H9 (cell line): Measurements from ENCODE around the gene NDUFC2. TPM values are rescaled to one million over a fixed set of nuclear protein-coding genes. Genes with fewer than 3 reads are reported as not detected.

ENCODE experiments used
- DNase-seq: peaks from one replicate; pipeline ENCODE4 v3.0.0-alpha.2; 2017
- H2AFZ ChIP-seq: one replicate; pipeline ENCODE4 v1.6.1; 2013; ENCODE audit warnings: mild to moderate bottlenecking, low read length, control low read depth, moderate library complexity
- H2AK5ac ChIP-seq: 2 replicates; pipeline ENCODE4 v1.6.1; 2013; ENCODE audit warnings: low read length, control low read depth, mixed read lengths; ENCODE audit not compliant: insufficient read length
- H2BK120ac ChIP-seq: one replicate; pipeline ENCODE4 v1.6.1; 2013; ENCODE audit warnings: low read depth, mild to moderate bottlenecking, low read length, control low read depth, inconsistent platforms; ENCODE audit not compliant: poor library complexity, severe bottlenecking
- H2BK12ac ChIP-seq: 2 replicates; pipeline ENCODE4 v1.6.1; 2013; ENCODE audit warnings: low read length, control low read depth, mixed read lengths, low read depth; ENCODE audit not compliant: insufficient read length
- H2BK15ac ChIP-seq: 2 replicates; pipeline ENCODE4 v1.6.1; 2013; ENCODE audit warnings: low read depth, low read length, control low read depth
- H2BK20ac ChIP-seq: one replicate; pipeline ENCODE4 v1.6.1; 2013; ENCODE audit warnings: low read depth, mild to moderate bottlenecking, low read length, control low read depth, inconsistent platforms; ENCODE audit not compliant: poor library complexity, severe bottlenecking
- H2BK5ac ChIP-seq: 2 replicates; pipeline ENCODE4 v1.6.1; 2013; ENCODE audit warnings: low read length, control low read depth, mixed read lengths; ENCODE audit not compliant: insufficient read length
- H3K14ac ChIP-seq: 2 replicates; pipeline ENCODE4 v1.6.1; 2013; ENCODE audit warnings: low read length, control low read depth; ENCODE audit not compliant: insufficient read depth
- H3K18ac ChIP-seq: 2 replicates; pipeline ENCODE4 v1.6.1; 2013; ENCODE audit warnings: low read depth, mild to moderate bottlenecking, mixed read lengths, low read length, control low read depth; ENCODE audit not compliant: insufficient read length
- H3K23ac ChIP-seq: 2 replicates; pipeline ENCODE4 v1.6.1; 2013; ENCODE audit warnings: low read length, control low read depth, mixed read lengths, low read depth; ENCODE audit not compliant: insufficient read length
- H3K23me2 ChIP-seq: 2 replicates; pipeline ENCODE4 v1.6.1; 2013; ENCODE audit warnings: low read depth, mild to moderate bottlenecking, mixed read lengths, low read length, control low read depth; ENCODE audit not compliant: insufficient read length, poor library complexity, severe bottlenecking
- H3K27ac ChIP-seq: 2 replicates; pipeline ENCODE4 v1.5.1; 2013; ENCODE audit warnings: low read length, control low read depth, mixed read lengths, low read depth; ENCODE audit not compliant: insufficient read length
- H3K27me3 ChIP-seq: 2 replicates; pipeline ENCODE4 v1.6.1; 2013; ENCODE audit warnings: low read length, control low read depth, inconsistent platforms; ENCODE audit not compliant: insufficient read depth
- H3K4ac ChIP-seq: 2 replicates; pipeline ENCODE4 v1.6.1; 2013; ENCODE audit warnings: low read depth, mild to moderate bottlenecking, control low read depth, inconsistent platforms, low read length, moderate library complexity
- H3K4me1 ChIP-seq: 2 replicates; pipeline ENCODE4 v1.6.1; 2013; ENCODE audit warnings: low read length, control low read depth, inconsistent platforms; ENCODE audit not compliant: insufficient read depth
- H3K4me2 ChIP-seq: 2 replicates; pipeline ENCODE4 v1.6.1; 2013; ENCODE audit warnings: low read length, control low read depth, mixed read lengths; ENCODE audit not compliant: insufficient read length, insufficient read depth
- H3K56ac ChIP-seq: 2 replicates; pipeline ENCODE4 v1.6.1; 2013; ENCODE audit warnings: low read depth, mild to moderate bottlenecking, mixed read lengths, low read length, control low read depth; ENCODE audit not compliant: insufficient read length
- H3K79me1 ChIP-seq: 2 replicates; pipeline ENCODE4 v1.6.1; 2013; ENCODE audit warnings: low read depth, mild to moderate bottlenecking, moderate library complexity, low read length, control low read depth, inconsistent platforms; ENCODE audit not compliant: insufficient read depth, poor library complexity, severe bottlenecking
- H3K79me2 ChIP-seq: 2 replicates; pipeline ENCODE4 v1.6.1; 2013; ENCODE audit warnings: low read length, control low read depth, inconsistent platforms; ENCODE audit not compliant: insufficient read depth
- H3K9ac ChIP-seq: 2 replicates; pipeline ENCODE4 v1.6.1; 2013; ENCODE audit warnings: low read length, control low read depth, mixed read lengths; ENCODE audit not compliant: insufficient read length; ENCODE audit errors: extremely low read depth
- H3K9me3 ChIP-seq: one replicate; pipeline ENCODE4 v1.6.1; 2013; ENCODE audit warnings: low read depth, low read length, inconsistent platforms; ENCODE audit not compliant: control insufficient read depth
- H3T11ph ChIP-seq: one replicate; pipeline ENCODE4 v1.6.1; 2013; ENCODE audit warnings: mild to moderate bottlenecking, low read length, control low read depth, inconsistent platforms
- H4K20me1 ChIP-seq: one replicate; pipeline ENCODE4 v1.6.1; 2013; ENCODE audit not compliant: control insufficient read depth, insufficient read length, insufficient read depth
- H4K5ac ChIP-seq: 2 replicates; pipeline ENCODE4 v1.6.1; 2013; ENCODE audit warnings: low read depth, mild to moderate bottlenecking, mixed read lengths, low read length, control low read depth; ENCODE audit not compliant: insufficient read length
- H4K8ac ChIP-seq: replicated peaks from 2 replicates; pipeline ENCODE4 v1.6.1; 2013; ENCODE audit warnings: low read length, control low read depth, mixed read lengths, low read depth; ENCODE audit not compliant: insufficient read length
- H4K91ac ChIP-seq: 2 replicates; pipeline ENCODE4 v1.6.1; 2013; ENCODE audit warnings: low read depth, mild to moderate bottlenecking, moderate library complexity, mixed read lengths, low read length, control low read depth; ENCODE audit not compliant: insufficient read length
- H3K27ac Mint-ChIP-seq, 3 experiments: 2 replicates in 2 of 3; 3 replicates in 1 of 3; pipeline ENCODE4 v1.8.0; 2020 to 2021; ENCODE audit warnings: mixed read lengths in 3 of 3, mild to moderate bottlenecking in 1 of 3, moderate library complexity in 1 of 3
- H3K27me3 Mint-ChIP-seq: 2 replicates; pipeline ENCODE4 v1.8.0; 2021; ENCODE audit warnings: low read depth, mild to moderate bottlenecking, moderate library complexity, mixed read lengths
- H3K36me3 Mint-ChIP-seq, 3 experiments: 2 replicates in 2 of 3; 3 replicates in 1 of 3; pipeline ENCODE4 v1.8.0; 2020 to 2021; ENCODE audit warnings: low read depth in 3 of 3, mixed read lengths in 3 of 3; ENCODE audit not compliant: insufficient read depth in 1 of 3
- H3K4me1 Mint-ChIP-seq, 2 experiments: 2 replicates each; pipeline ENCODE4 v1.8.0; 2020; ENCODE audit warnings: mixed read lengths in 2 of 2
- H3K4me3 Mint-ChIP-seq, 2 experiments: 2 replicates in 1 of 2; 3 replicates in 1 of 2; pipeline ENCODE4 v1.8.0; 2020 to 2021; ENCODE audit warnings: mild to moderate bottlenecking in 2 of 2, mixed read lengths in 2 of 2, moderate library complexity in 1 of 2
- H3K9me3 Mint-ChIP-seq, 2 experiments: 2 replicates in 1 of 2; 3 replicates in 1 of 2; pipeline ENCODE4 v1.8.0; 2020; ENCODE audit warnings: mild to moderate bottlenecking in 2 of 2, mixed read lengths in 2 of 2, moderate library complexity in 1 of 2
- CTCF ChIP-seq: fragments of 200-600 bp; sonication (generic); conservative IDR thresholded peaks from 3 replicates; pipeline ENCODE4 v1.8.0; 2021; ENCODE audit warnings: antibody characterized with exemption, mild to moderate bottlenecking
- total RNA-seq: library from RNA; stranded (reverse); gene quantifications from 2 replicates; pipeline ENCODE4 v1.2.1, GENCODE V29; 2021

NDUFC2 gene
- total RNA-seq, 1 experiment from 2014 or later = 247 TPM

- Histone ChIP-seq H2BK12ac (no peak overlapping the region), H3K4me2 (no peak overlapping the region), H3K9me3 (no peaks in the 10 kb centered on the region), H2AFZ (no peak overlapping the region), H3T11ph (no peak overlapping the region), H3K27ac (no peak overlapping the region), H4K91ac (no peak overlapping the region), H3K9ac (no peak overlapping the region), H3K18ac (no peak overlapping the region), H3K79me2 (no peaks in the 10 kb centered on the region), H2BK5ac (no peak overlapping the region), H3K23ac (no peak overlapping the region), H4K8ac (no peak overlapping the region), H3K56ac (no peak overlapping the region), H3K27me3 (no peaks in the 10 kb centered on the region), H3K4ac (no peak overlapping the region), H3K4me1 (no peaks in the 10 kb centered on the region), H2AK5ac (no peak overlapping the region), H2BK20ac (no peak overlapping the region), H2BK15ac (no peak overlapping the region), H3K23me2 (peaks cover under 1% of the 10 kb centered on the region), H3K79me1 (no peaks in the 10 kb centered on the region), H4K5ac (no peak overlapping the region), H2BK120ac (no peak overlapping the region), H4K20me1 (no peaks in the 10 kb centered on the region), H3K14ac (no peak overlapping the region)
- Mint-ChIP-seq H3K27me3 (no peaks in the 10 kb centered on the region), H3K4me3 (no peak overlapping the region), H3K9me3 (peaks cover 0 to 5% of the 10 kb centered on the region in 2 experiments; a peak in 3 of 5 replicates), H3K36me3 (no peaks in the 10 kb centered on the region), H3K27ac (no peak overlapping the region), H3K4me1 (peaks cover 6 to 17% of the 10 kb centered on the region in 2 experiments)
- DNase-seq = no peak
- no peak for TF ChIP-seq CTCF
These were observed 47.6 kb downstream of the NDUFC2 start for GRCh38 chr11:78032090-78032489.
